GM23248 (cell line): ENCODE results near the gene WWC1. TPM values are rescaled to one million over a fixed set of nuclear protein-coding genes. Genes with fewer than 3 reads are reported as not detected.
"Not testable (repeated sequence)": the region's sequence is repeated elsewhere in the genome, so short reads cannot be mapped to it uniquely, and the experiment has no call there.

Experiments
- DNase-seq: peaks from one replicate; pipeline ENCODE4 v3.0.0-alpha.2; 2015
- H2AFZ ChIP-seq: fragments of 200-600 bp; sonication (generic); 2 replicates; pipeline ENCODE4 v1.6.1; 2016; ENCODE audit warnings: antibody characterized with exemption
- H3F3A ChIP-seq: fragments of 200-600 bp; sonication (generic); 2 replicates; pipeline ENCODE4 v1.6.1; 2016; ENCODE audit warnings: mild to moderate bottlenecking, antibody characterized with exemption, mixed run types; ENCODE audit not compliant: insufficient read depth
- H3K27ac ChIP-seq: fragments of 200-600 bp; sonication (generic); 2 replicates; pipeline ENCODE4 v1.5.1; 2016; ENCODE audit warnings: mild to moderate bottlenecking
- H3K27me3 ChIP-seq: fragments of 200-600 bp; sonication (generic); replicated peaks from 2 replicates; pipeline ENCODE4 v1.6.1; 2016; ENCODE audit warnings: mild to moderate bottlenecking; ENCODE audit not compliant: insufficient read depth
- H3K36me3 ChIP-seq: fragments of 200-600 bp; sonication (generic); 2 replicates; pipeline ENCODE4 v1.6.1; 2016; ENCODE audit warnings: low read depth, mild to moderate bottlenecking
- H3K4me1 ChIP-seq: fragments of 200-600 bp; sonication (generic); 2 replicates; pipeline ENCODE4 v1.6.1; 2016; ENCODE audit warnings: mild to moderate bottlenecking; ENCODE audit not compliant: insufficient read depth
- H3K4me2 ChIP-seq: fragments of 200-600 bp; sonication (generic); one replicate; pipeline ENCODE4 v1.6.1; 2016; ENCODE audit warnings: mild to moderate bottlenecking; ENCODE audit not compliant: unreplicated experiment
- H3K4me3 ChIP-seq: fragments of 200-600 bp; sonication (generic); 2 replicates; pipeline ENCODE4 v1.5.1; 2016; ENCODE audit warnings: mild to moderate bottlenecking
- H3K79me2 ChIP-seq: fragments of 200-600 bp; sonication (generic); 2 replicates; pipeline ENCODE4 v1.6.1; 2016; ENCODE audit warnings: mild to moderate bottlenecking; ENCODE audit not compliant: insufficient read depth
- H3K9ac ChIP-seq: fragments of 200-600 bp; sonication (generic); 2 replicates; pipeline ENCODE4 v1.6.1; 2016; ENCODE audit warnings: mild to moderate bottlenecking
- H3K9me2 ChIP-seq: fragments of 200-600 bp; sonication (generic); 2 replicates; pipeline ENCODE4 v1.6.1; 2016; ENCODE audit warnings: mixed run types, mild to moderate bottlenecking, moderate library complexity; ENCODE audit not compliant: insufficient read depth
- H3K9me3 ChIP-seq: fragments of 200-600 bp; sonication (generic); one replicate; pipeline ENCODE4 v1.6.1; 2017; ENCODE audit warnings: low read depth
- H4K20me1 ChIP-seq: fragments of 200-600 bp; sonication (generic); 2 replicates; pipeline ENCODE4 v1.6.0; 2016; ENCODE audit not compliant: insufficient read depth
- EZH2 ChIP-seq: fragments of 200-600 bp; sonication (generic); IDR thresholded peaks from 2 replicates; pipeline ENCODE4 v1.6.1; 2018; ENCODE audit warnings: antibody characterized with exemption, mild to moderate bottlenecking; ENCODE audit not compliant: insufficient read depth, poor library complexity, severe bottlenecking
- EZH2phosphoT487 ChIP-seq: fragments of 200-600 bp; sonication (generic); IDR thresholded peaks from 2 replicates; pipeline ENCODE4 v1.6.1; 2018; ENCODE audit warnings: antibody characterized with exemption, moderate library complexity, mild to moderate bottlenecking, low read depth; ENCODE audit not compliant: insufficient read depth
- WGBS, 2 experiments: methylation state at CpG; one replicate each; pipeline ENCODE4 v1.1.6; 2015 to 2017; ENCODE audit warnings: low lambda C conversion rate in 2 of 2, low coverage in 1 of 2; ENCODE audit errors: missing lambda C conversion rate in 2 of 2; 5-methylcytosine and 5-hydroxymethylcytosine counted together
- in situ Hi-C: fragments of 300-500 bp; cut with MboI; formaldehyde crosslinking; loops from 2 replicates; pipeline ENCODE4 v1.15.0; 2020
- polyA plus RNA-seq: library from polyadenylated mRNA; unstranded; fragments of >200 nt; fragmentation: Nextera tagmentation; extraction: Ambion mirVana; gene quantifications from 2 replicates; pipeline ENCODE4 v1.2.1, GENCODE V29; 2016
- total RNA-seq: library from RNA; depleted of rRNA; stranded (reverse); fragments of >200 nt; shearing (Covaris generic); gene quantifications from 2 replicates; pipeline ENCODE4 v1.2.3, GENCODE V29; 2014

Gene WWC1
- total and polyA plus RNA-seq, 2 experiments from 2014 or later: 1.8 to 7.1 TPM

DNA sequence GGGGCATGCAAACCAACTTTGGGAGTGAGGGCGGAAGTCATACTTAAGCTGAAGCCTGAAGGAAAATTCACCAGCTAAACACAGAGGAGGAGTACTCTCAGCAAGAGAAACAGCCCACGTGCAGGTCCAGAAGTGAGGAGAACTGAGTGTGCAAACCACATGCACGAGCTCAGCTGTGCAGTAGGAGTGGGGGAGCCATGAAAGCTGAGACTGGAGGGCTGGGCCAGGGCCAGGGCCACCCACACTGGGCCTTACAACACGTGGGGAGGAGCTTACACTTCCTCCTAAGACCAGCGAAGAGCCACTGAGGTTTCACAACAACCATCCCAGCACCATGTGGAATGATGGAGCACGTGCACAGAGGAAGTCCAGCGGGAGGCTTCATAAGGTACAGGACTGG is 9.3 kb upstream of the WWC1 start:
- DNase-seq: peak; percentile 75
- Histone ChIP-seq H3K9ac (no peak overlapping the region), H3K79me2 (no peaks in the 10 kb centered on the region), H3K36me3 (no peaks in the 10 kb centered on the region), H3K4me1 (no peaks in the 10 kb centered on the region), H3K4me3 (no peak overlapping the region), H2AFZ (no peak overlapping the region), H4K20me1 (no peaks in the 10 kb centered on the region), H3K27ac (no peak overlapping the region), H3F3A (no peaks in the 10 kb centered on the region), H3K4me2 (no peak overlapping the region), H3K9me2 (no peaks in the 10 kb centered on the region), H3K9me3 (no peaks in the 10 kb centered on the region), H3K27me3 (peaks cover 19% of the 10 kb centered on the region; the same call in 1 of the 2 replicates)
- TF ChIP-seq EZH2 (no peak), EZH2phosphoT487 (no peak)
- in situ Hi-C loops: no loop called here
- WGBS, 2 experiments: 24 to 28% methylated on average over 7 of the region's 7 CpGs

DNA sequence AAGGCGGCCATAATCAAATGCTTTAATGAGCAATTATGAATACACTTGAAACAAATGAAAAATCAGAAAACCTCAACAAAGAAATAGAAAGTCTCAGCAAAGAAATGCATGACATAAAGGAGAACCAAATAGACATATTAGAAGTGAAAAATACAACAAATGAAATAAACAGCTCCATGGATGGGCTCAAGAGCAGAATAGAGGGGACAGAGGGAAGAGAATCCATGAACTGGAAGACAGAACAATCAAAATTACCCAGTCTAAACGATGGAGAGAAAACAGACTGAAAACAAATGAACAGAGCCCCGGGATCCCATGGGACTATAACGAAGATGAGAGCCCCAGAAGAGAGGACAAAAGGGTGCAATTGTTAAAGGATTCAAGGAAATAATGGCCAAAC is 6.6 kb upstream of the WWC1 start:
- no peak for DNase-seq
- H3K9me2 ChIP-seq: no peaks in the 10 kb centered on the region
- no peaks in the 10 kb centered on the region for H3K79me2 ChIP-seq
- WGBS, 2 experiments: 53 to 65% methylated on average over 4 of the region's 4 CpGs
- no peak for TF ChIP-seq EZH2phosphoT487
- TF ChIP-seq EZH2: no peak
- H3K4me1 ChIP-seq: no peaks in the 10 kb centered on the region
- H3K9me3 ChIP-seq: no peaks in the 10 kb centered on the region
- no peaks in the 10 kb centered on the region for H3K36me3 ChIP-seq
- H3F3A ChIP-seq: no peaks in the 10 kb centered on the region
- no peak overlapping the region for H3K27ac ChIP-seq
- no peak overlapping the region for H3K9ac ChIP-seq
- H2AFZ ChIP-seq: no peak overlapping the region
- no peak overlapping the region for H3K4me3 ChIP-seq
- peaks cover 19% of the 10 kb centered on the region; the same call in 1 of the 2 replicates for H3K27me3 ChIP-seq
- no peak overlapping the region for H3K4me2 ChIP-seq
- H4K20me1 ChIP-seq: no peaks in the 10 kb centered on the region
- in situ Hi-C loops: no loop called here

DNA sequence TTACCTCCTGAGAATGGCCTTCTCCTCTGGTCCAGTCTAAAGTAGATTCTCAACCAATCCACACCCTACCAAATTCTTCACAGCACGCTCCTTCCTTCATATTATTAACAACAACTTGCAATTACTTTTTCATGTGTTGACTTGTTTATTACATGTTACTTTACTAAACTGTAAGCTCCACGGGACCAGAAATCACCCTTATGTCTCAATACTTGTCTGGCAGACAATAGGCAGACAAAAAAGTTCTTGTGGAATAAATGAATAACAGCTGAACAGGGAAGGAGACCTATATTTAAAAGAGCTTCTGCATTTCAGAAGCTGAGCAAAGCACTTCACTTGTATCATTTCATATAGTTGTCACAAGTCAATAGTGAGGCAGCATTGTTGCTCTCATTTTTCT is 5.7 kb upstream of the WWC1 start:
- Histone ChIP-seq H3K4me2 (no peak overlapping the region), H3K27me3 (peaks cover 19% of the 10 kb centered on the region; the same call in 1 of the 2 replicates), H3K9ac (no peak overlapping the region), H3K27ac (no peak overlapping the region), H2AFZ (no peak overlapping the region), H3F3A (no peaks in the 10 kb centered on the region), H3K9me3 (no peaks in the 10 kb centered on the region), H3K9me2 (no peaks in the 10 kb centered on the region), H3K4me1 (no peaks in the 10 kb centered on the region), H3K4me3 (no peak overlapping the region), H3K79me2 (no peaks in the 10 kb centered on the region), H3K36me3 (no peaks in the 10 kb centered on the region), H4K20me1 (no peaks in the 10 kb centered on the region)
- WGBS, 2 experiments: 9 to 12% methylated on average over 2 of the region's 2 CpGs
- TF ChIP-seq EZH2 (no peak), EZH2phosphoT487 (no peak)
- DNase-seq: no peak
- in situ Hi-C loops: no loop called here

DNA sequence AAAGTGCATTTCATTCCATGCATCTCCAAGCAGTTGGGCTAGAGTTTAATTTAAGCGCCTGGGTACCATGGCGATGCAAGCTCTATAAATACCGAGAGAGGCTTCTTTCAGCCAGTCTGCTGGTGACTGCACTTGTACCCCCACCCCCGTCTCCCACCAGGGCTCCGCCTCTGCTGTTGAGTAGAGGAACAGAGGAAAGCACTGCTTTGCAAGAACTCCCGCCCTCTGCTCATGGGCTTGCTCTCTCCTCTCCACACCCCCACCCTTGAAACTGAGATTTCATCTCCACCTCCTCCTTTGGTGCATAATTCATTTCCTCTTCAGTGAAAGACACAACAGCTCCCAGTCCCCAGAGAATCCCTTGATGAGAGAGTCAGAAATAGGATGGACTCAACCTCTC is 5.1 kb upstream of the WWC1 start:
- no peaks in the 10 kb centered on the region for H3F3A ChIP-seq
- H3K79me2 ChIP-seq: no peaks in the 10 kb centered on the region
- no peak overlapping the region for H3K4me3 ChIP-seq
- whole genome bisulfite sequencing, 2 experiments: 22 to 36% methylated on average over 6 of the region's 6 CpGs
- H3K27me3 ChIP-seq: peaks cover 19% of the 10 kb centered on the region; the same call in 1 of the 2 replicates
- in situ Hi-C loops: no loop called here
- H3K9me3 ChIP-seq: no peaks in the 10 kb centered on the region
- H3K4me1 ChIP-seq: no peaks in the 10 kb centered on the region
- H3K9ac ChIP-seq: no peak overlapping the region
- DNase-seq: no peak
- no peaks in the 10 kb centered on the region for H4K20me1 ChIP-seq
- no peaks in the 10 kb centered on the region for H3K9me2 ChIP-seq
- no peaks in the 10 kb centered on the region for H3K36me3 ChIP-seq
- no peak overlapping the region for H3K4me2 ChIP-seq
- no peak overlapping the region for H2AFZ ChIP-seq
- TF ChIP-seq EZH2phosphoT487 (no peak), EZH2 (no peak)
- no peak overlapping the region for H3K27ac ChIP-seq

DNA sequence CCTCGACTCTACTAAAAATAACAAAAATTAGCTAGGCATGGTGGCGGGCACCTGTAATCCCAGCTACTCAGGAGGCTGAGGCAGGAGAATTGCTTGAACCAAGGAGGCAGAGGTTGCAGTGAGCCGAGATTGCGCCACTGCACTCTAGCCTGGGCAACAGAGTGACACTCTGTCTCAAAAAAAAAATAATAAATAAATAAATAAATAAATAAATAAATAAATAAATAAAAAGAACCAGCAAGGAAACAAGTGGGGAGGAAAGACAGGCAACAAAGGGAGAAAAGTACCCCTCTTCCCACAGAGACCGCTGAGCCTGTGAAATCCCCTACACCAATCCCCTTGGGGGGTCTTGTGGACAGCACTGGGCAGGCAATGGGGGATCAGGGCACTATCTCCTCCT is 4.6 kb upstream of the WWC1 start:
- H3K4me3 ChIP-seq, H3K36me3 ChIP-seq, H2AFZ ChIP-seq, H3K79me2 ChIP-seq, H3K27ac ChIP-seq, H3K4me2 ChIP-seq, H3K9me2 ChIP-seq, H4K20me1 ChIP-seq, H3K9me3 ChIP-seq, H3K4me1 ChIP-seq, H3K9ac ChIP-seq, in situ Hi-C loops, DNase-seq, H3F3A ChIP-seq: not testable (repeated sequence)
- peaks cover 19% of the 10 kb centered on the region; the same call in 1 of the 2 replicates for H3K27me3 ChIP-seq
- WGBS, 2 experiments: 91 to 94% methylated on average over 5 of the region's 5 CpGs
